CD4-positive, alpha-beta T cell (primary cell): ENCODE measurements around the gene G3BP2. TPM values are rescaled to one million over a fixed set of nuclear protein-coding genes. Genes with fewer than 3 reads are reported as not detected.
A peak's percentile ranks its signal among the peaks of the same experiment; 100 is the strongest.

Experiments used
- ATAC-seq: fragments of 200-7000 bp; cut with Tn5 transposase; one replicate; pipeline ENCODE4 v1.10.0; 2022; ENCODE audit warnings: mild to moderate bottlenecking; ENCODE audit not compliant: poor library complexity
- CTCF ChIA-PET: fragments of 350-600 bp; sonication (Branson Sonifier 250); formaldehyde crosslinking; loops from one replicate; lab custom pipeline; 2021; ENCODE audit warnings: antibody characterized with exemption, inconsistent platforms; lab: Charles Lee
- POLR2A ChIA-PET: fragments of 350-600 bp; sonication (Branson Sonifier 250); formaldehyde crosslinking; loops from one replicate; lab custom pipeline; 2021; ENCODE audit warnings: antibody characterized with exemption, inconsistent platforms; lab: Charles Lee
- DNase-seq, 14 experiments: peaks; one replicate each; pipeline ENCODE4 v3.0.0-alpha.2; 2013 to 2020; ENCODE audit warnings: mixed read lengths in 2 of 14
- H3K27ac ChIP-seq, 2 donors: one replicate each; pipeline versions ENCODE4 v1.5.1 to v1.7.0; 2013; ENCODE audit warnings: low read length in 2 of 2, low read depth in 1 of 2, mild to moderate bottlenecking in 1 of 2
- H3K27me3 ChIP-seq, 2 experiments: 1 replicate in 1 of 2; 2 replicates in 1 of 2; pipeline versions ENCODE4 v1.6.1 to v1.7.0; 2013; ENCODE audit warnings: low read length in 2 of 2, control low read depth in 1 of 2, mild to moderate bottlenecking in 1 of 2, moderate library complexity in 1 of 2; ENCODE audit not compliant: insufficient read depth in 2 of 2, control insufficient read depth in 1 of 2
- H3K36me3 ChIP-seq: one replicate; pipeline ENCODE4 v1.6.1; 2013; ENCODE audit warnings: low read length, control low read depth; ENCODE audit not compliant: insufficient read depth
- H3K4me1 ChIP-seq: one replicate; pipeline ENCODE4 v1.6.1; 2013; ENCODE audit warnings: low read length, control low read depth; ENCODE audit not compliant: insufficient read depth
- H3K4me3 ChIP-seq: one replicate; pipeline ENCODE4 v1.5.1; 2013; ENCODE audit warnings: mild to moderate bottlenecking, low read length, moderate library complexity
- H3K9me3 ChIP-seq, 2 experiments: 1 replicate in 1 of 2; 2 replicates in 1 of 2; pipeline versions ENCODE4 v1.6.1 to v1.7.0; 2013; ENCODE audit warnings: low read length in 2 of 2, mild to moderate bottlenecking in 2 of 2, control low read depth in 1 of 2, moderate library complexity in 1 of 2; ENCODE audit not compliant: control insufficient read depth in 1 of 2, insufficient read depth in 1 of 2
- H3K27ac Mint-ChIP-seq: one replicate; pipeline ENCODE4 v1.8.0; 2020; ENCODE audit warnings: mixed read lengths
- H3K27me3 Mint-ChIP-seq: one replicate; pipeline ENCODE4 v1.8.0; 2021; ENCODE audit warnings: mixed read lengths
- H3K36me3 Mint-ChIP-seq: one replicate; pipeline ENCODE4 v1.8.0; 2021; ENCODE audit warnings: low read depth, mixed read lengths
- H3K4me1 Mint-ChIP-seq: one replicate; pipeline ENCODE4 v1.8.0; 2021; ENCODE audit warnings: low read depth, mixed read lengths
- H3K4me3 Mint-ChIP-seq: one replicate; pipeline ENCODE4 v1.8.0; 2020; ENCODE audit warnings: mild to moderate bottlenecking, mixed read lengths
- H3K9me3 Mint-ChIP-seq: one replicate; pipeline ENCODE4 v1.8.0; 2020; ENCODE audit warnings: mixed read lengths
- intact Hi-C, 2 experiments: fragments of 100-400 bp; cut with DNase I in 1 of 2; cut with micrococcal nuclease in 1 of 2; formaldehyde crosslinking; loops; one replicate each; pipeline versions ENCODE4 v1.15.1 to v1.9.0; 2023 to 2025; cut with DNase I, micrococcal nuclease
- total RNA-seq, 174 experiments: library from RNA in 2 of 174; stranded (reverse) in 2 of 174; gene quantifications; one replicate each; pipeline ENCODE4 v1.2.3 and lab custom pipeline; 2021 to 2026
- TF ChIP-seq, protein P1 (sequence below): fragments of 200-600 bp; IDR thresholded peaks from one replicate; pipeline ENCODE4 v1.8.0; 2022; ENCODE audit warnings: antibody characterized with exemption, mild to moderate bottlenecking

The G3BP2 gene
- total RNA-seq, 2 experiments from 2014 or later: 319 to 322 TPM

DNA sequence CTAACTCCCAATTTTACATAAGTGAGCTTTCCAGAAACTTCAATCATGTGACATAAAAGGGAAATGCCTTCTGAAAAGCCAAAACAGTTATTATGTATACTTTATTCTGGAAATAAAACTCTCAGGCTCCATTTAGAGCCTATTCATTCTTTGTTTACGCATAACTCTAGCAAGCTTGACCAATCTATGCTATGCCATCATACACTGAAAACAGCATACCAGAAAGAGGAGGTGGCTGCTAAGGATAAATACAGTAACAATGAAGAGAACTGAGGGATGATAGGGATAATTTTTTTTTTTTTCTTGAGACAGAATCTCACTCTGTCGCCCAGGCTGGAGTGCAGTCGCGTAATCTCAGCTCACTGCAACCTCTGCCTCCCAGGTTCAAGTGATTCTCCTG is 67.3 kb downstream of the G3BP2 start:
- Histone ChIP-seq H3K9me3 (no peaks in the 10 kb centered on the region), H3K4me1 (no peaks in the 10 kb centered on the region), H3K27me3 (no peaks in the 10 kb centered on the region), H3K27ac (no peak overlapping the region), H3K36me3 (no peaks in the 10 kb centered on the region), H3K4me3 (no peak overlapping the region)
- intact Hi-C loops: no loop called here
- CTCF ChIA-PET: no interaction called here
- ATAC-seq (no peak), DNase-seq (no peak)
- Mint-ChIP-seq H3K4me3 (no peak overlapping the region), H3K27ac (no peak overlapping the region), H3K36me3 (no peaks in the 10 kb centered on the region), H3K27me3 (no peaks in the 10 kb centered on the region), H3K4me1 (no peaks in the 10 kb centered on the region), H3K9me3 (no peaks in the 10 kb centered on the region)
- POLR2A ChIA-PET: interaction anchor here (0.6 kb wide), 1 partner anchor 118 kb away, joined by 3 read pairs; no protein-coding TSS in a partner anchor
- TF ChIP-seq, protein P1, sequence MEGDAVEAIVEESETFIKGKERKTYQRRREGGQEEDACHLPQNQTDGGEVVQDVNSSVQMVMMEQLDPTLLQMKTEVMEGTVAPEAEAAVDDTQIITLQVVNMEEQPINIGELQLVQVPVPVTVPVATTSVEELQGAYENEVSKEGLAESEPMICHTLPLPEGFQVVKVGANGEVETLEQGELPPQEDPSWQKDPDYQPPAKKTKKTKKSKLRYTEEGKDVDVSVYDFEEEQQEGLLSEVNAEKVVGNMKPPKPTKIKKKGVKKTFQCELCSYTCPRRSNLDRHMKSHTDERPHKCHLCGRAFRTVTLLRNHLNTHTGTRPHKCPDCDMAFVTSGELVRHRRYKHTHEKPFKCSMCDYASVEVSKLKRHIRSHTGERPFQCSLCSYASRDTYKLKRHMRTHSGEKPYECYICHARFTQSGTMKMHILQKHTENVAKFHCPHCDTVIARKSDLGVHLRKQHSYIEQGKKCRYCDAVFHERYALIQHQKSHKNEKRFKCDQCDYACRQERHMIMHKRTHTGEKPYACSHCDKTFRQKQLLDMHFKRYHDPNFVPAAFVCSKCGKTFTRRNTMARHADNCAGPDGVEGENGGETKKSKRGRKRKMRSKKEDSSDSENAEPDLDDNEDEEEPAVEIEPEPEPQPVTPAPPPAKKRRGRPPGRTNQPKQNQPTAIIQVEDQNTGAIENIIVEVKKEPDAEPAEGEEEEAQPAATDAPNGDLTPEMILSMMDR: no peak

GRCh38 chr4:75599647-75600046 is 73.6 kb downstream of the G3BP2 start:
- intact Hi-C loops: no loop called here
- CTCF ChIA-PET: interaction anchor here (0.7 kb wide), 1 partner anchor 15 kb away, joined by 4 read pairs; no protein-coding TSS in a partner anchor
- H3K4me3 ChIP-seq: no peak overlapping the region
- no peak overlapping the region for H3K4me3 Mint-ChIP-seq
- ATAC-seq: no peak
- H3K4me1 ChIP-seq: no peaks in the 10 kb centered on the region
- H3K4me1 Mint-ChIP-seq: no peaks in the 10 kb centered on the region
- H3K27ac Mint-ChIP-seq: no peak overlapping the region
- no peaks in the 10 kb centered on the region for H3K27me3 Mint-ChIP-seq
- no peaks in the 10 kb centered on the region for H3K36me3 Mint-ChIP-seq
- H3K36me3 ChIP-seq: no peaks in the 10 kb centered on the region
- H3K9me3 ChIP-seq: no peaks in the 10 kb centered on the region
- TF ChIP-seq, protein P1: no peak
- POLR2A ChIA-PET: no interaction called here
- no peaks in the 10 kb centered on the region for H3K27me3 ChIP-seq
- H3K27ac ChIP-seq: no peak overlapping the region
- DNase-seq: no peak
- no peaks in the 10 kb centered on the region for H3K9me3 Mint-ChIP-seq

GRCh38 chr4:75598390-75598789 is 74.8 kb downstream of the G3BP2 start:
- no peak overlapping the region for H3K4me3 ChIP-seq
- no peaks in the 10 kb centered on the region for H3K4me1 Mint-ChIP-seq
- POLR2A ChIA-PET: no interaction called here
- no peaks in the 10 kb centered on the region for H3K27me3 Mint-ChIP-seq
- H3K4me3 Mint-ChIP-seq: no peak overlapping the region
- no peaks in the 10 kb centered on the region for H3K36me3 ChIP-seq
- H3K9me3 Mint-ChIP-seq: no peaks in the 10 kb centered on the region
- H3K4me1 ChIP-seq: no peaks in the 10 kb centered on the region
- intact Hi-C loops: no loop called here
- TF ChIP-seq, protein P1: no peak
- H3K27ac ChIP-seq: no peak overlapping the region
- CTCF ChIA-PET: no interaction called here
- ATAC-seq (no peak), DNase-seq (peak in 1 of 14 experiments; percentile 16)
- no peak overlapping the region for H3K27ac Mint-ChIP-seq
- no peaks in the 10 kb centered on the region for H3K27me3 ChIP-seq
- H3K9me3 ChIP-seq: no peaks in the 10 kb centered on the region
- H3K36me3 Mint-ChIP-seq: no peaks in the 10 kb centered on the region
